Heart left ventricle (tissue), 13 donors: ENCODE measurements around the gene RHAG.

Experiments used
- POLR2A ChIP-seq, 2 donors: fragments of 450-650 bp; IDR thresholded peaks; one replicate each; pipeline ENCODE4 v1.6.1; 2017; ENCODE audit warnings: antibody characterized with exemption in 2 of 2, mild to moderate bottlenecking in 2 of 2, moderate library complexity in 2 of 2
- TF ChIP-seq, protein P1 (sequence below), 12 donors: fragments of 200-600 bp; sonication (generic) in 4 of 12; IDR thresholded peaks; one replicate each; pipeline versions ENCODE4 v1.5.0 to v1.8.0; 2018 to 2022; ENCODE audit warnings: antibody characterized with exemption in 12 of 12, mild to moderate bottlenecking in 5 of 12
- donor health status: ischemic (EF 13 %, LVEDD 7.1; RV severe dilation, severe dysfunction).
- donor health status: DM: no; HTN: yes; CAD: no.
- donor health status: DM: no; HTN: no; CAD: no.
- donor health status: ischemic (EF 25% LVEDD 6.9; RV normal size, moderate dysfunction).
- donor health status: ischemic (EF 25% LVEDD 5.7; RV mildly dilated, moderate dysfunction).
- donor health status: ischemic (EF 35%, LVEDD 5.7; RV mildly dilated, moderate dysfunction).
- donor health status: nonischemic (EF 11% LVEDD 7.7; RV severe dilation, severe dysfunction).
- donor health status: DM: yes; HTN: yes; CAD: no.
- donor health status: PGD.
- donor health status: ischemic (EF 29% LVEDD 5.4; RV normal size, mild dysfunction).
- donor health status: nonischemic (EF 23%, LVEDD 6.1; RV moderate dilation, normal function).

DNA sequence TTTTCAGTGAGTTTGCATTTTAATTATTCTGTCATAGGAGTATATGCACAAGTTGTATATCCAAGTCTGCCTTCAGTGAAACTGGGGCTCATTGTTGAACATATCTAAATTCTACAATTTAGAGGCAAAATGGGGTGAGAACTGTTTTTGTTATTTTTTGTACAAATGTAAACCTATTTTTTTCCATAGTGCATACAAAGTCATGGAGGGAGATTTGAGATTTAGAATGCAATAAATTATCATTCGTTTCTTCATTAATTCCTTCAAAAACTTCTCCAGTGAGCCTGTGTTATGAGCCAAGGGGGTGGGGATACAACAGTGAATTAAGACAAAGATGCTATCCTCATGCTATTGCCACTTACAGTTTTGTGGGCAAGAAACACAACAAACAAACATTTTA is 29.8 kb upstream of the RHAG start:
- TF ChIP-seq POLR2A (IDR thresholded peaks at IDR 0.05), result no peak
- TF ChIP-seq, protein P1, sequence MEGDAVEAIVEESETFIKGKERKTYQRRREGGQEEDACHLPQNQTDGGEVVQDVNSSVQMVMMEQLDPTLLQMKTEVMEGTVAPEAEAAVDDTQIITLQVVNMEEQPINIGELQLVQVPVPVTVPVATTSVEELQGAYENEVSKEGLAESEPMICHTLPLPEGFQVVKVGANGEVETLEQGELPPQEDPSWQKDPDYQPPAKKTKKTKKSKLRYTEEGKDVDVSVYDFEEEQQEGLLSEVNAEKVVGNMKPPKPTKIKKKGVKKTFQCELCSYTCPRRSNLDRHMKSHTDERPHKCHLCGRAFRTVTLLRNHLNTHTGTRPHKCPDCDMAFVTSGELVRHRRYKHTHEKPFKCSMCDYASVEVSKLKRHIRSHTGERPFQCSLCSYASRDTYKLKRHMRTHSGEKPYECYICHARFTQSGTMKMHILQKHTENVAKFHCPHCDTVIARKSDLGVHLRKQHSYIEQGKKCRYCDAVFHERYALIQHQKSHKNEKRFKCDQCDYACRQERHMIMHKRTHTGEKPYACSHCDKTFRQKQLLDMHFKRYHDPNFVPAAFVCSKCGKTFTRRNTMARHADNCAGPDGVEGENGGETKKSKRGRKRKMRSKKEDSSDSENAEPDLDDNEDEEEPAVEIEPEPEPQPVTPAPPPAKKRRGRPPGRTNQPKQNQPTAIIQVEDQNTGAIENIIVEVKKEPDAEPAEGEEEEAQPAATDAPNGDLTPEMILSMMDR (IDR thresholded peaks at IDR 0.05), result no peak
